H9 (cell line): ENCODE results near the gene LARP1. TPM values are rescaled to one million over a fixed set of nuclear protein-coding genes. Genes with fewer than 3 reads are reported as not detected.
"Not testable (repeated sequence)": the region's sequence is repeated elsewhere in the genome, so short reads cannot be mapped to it uniquely, and the experiment has no call there.

Experiments
- DNase-seq: peaks from one replicate; pipeline ENCODE4 v3.0.0-alpha.2; 2017
- H2AFZ ChIP-seq: one replicate; pipeline ENCODE4 v1.6.1; 2013; ENCODE audit warnings: mild to moderate bottlenecking, low read length, control low read depth, moderate library complexity
- H2AK5ac ChIP-seq: 2 replicates; pipeline ENCODE4 v1.6.1; 2013; ENCODE audit warnings: low read length, control low read depth, mixed read lengths; ENCODE audit not compliant: insufficient read length
- H2BK120ac ChIP-seq: one replicate; pipeline ENCODE4 v1.6.1; 2013; ENCODE audit warnings: low read depth, mild to moderate bottlenecking, low read length, control low read depth, inconsistent platforms; ENCODE audit not compliant: poor library complexity, severe bottlenecking
- H2BK12ac ChIP-seq: 2 replicates; pipeline ENCODE4 v1.6.1; 2013; ENCODE audit warnings: low read length, control low read depth, mixed read lengths, low read depth; ENCODE audit not compliant: insufficient read length
- H2BK15ac ChIP-seq: 2 replicates; pipeline ENCODE4 v1.6.1; 2013; ENCODE audit warnings: low read depth, low read length, control low read depth
- H2BK20ac ChIP-seq: one replicate; pipeline ENCODE4 v1.6.1; 2013; ENCODE audit warnings: low read depth, mild to moderate bottlenecking, low read length, control low read depth, inconsistent platforms; ENCODE audit not compliant: poor library complexity, severe bottlenecking
- H2BK5ac ChIP-seq: 2 replicates; pipeline ENCODE4 v1.6.1; 2013; ENCODE audit warnings: low read length, control low read depth, mixed read lengths; ENCODE audit not compliant: insufficient read length
- H3K14ac ChIP-seq: 2 replicates; pipeline ENCODE4 v1.6.1; 2013; ENCODE audit warnings: low read length, control low read depth; ENCODE audit not compliant: insufficient read depth
- H3K18ac ChIP-seq: 2 replicates; pipeline ENCODE4 v1.6.1; 2013; ENCODE audit warnings: low read depth, mild to moderate bottlenecking, mixed read lengths, low read length, control low read depth; ENCODE audit not compliant: insufficient read length
- H3K23ac ChIP-seq: 2 replicates; pipeline ENCODE4 v1.6.1; 2013; ENCODE audit warnings: low read length, control low read depth, mixed read lengths, low read depth; ENCODE audit not compliant: insufficient read length
- H3K23me2 ChIP-seq: 2 replicates; pipeline ENCODE4 v1.6.1; 2013; ENCODE audit warnings: low read depth, mild to moderate bottlenecking, mixed read lengths, low read length, control low read depth; ENCODE audit not compliant: insufficient read length, poor library complexity, severe bottlenecking
- H3K27ac ChIP-seq: 2 replicates; pipeline ENCODE4 v1.5.1; 2013; ENCODE audit warnings: low read length, control low read depth, mixed read lengths, low read depth; ENCODE audit not compliant: insufficient read length
- H3K27me3 ChIP-seq: 2 replicates; pipeline ENCODE4 v1.6.1; 2013; ENCODE audit warnings: low read length, control low read depth, inconsistent platforms; ENCODE audit not compliant: insufficient read depth
- H3K4ac ChIP-seq: 2 replicates; pipeline ENCODE4 v1.6.1; 2013; ENCODE audit warnings: low read depth, mild to moderate bottlenecking, control low read depth, inconsistent platforms, low read length, moderate library complexity
- H3K4me1 ChIP-seq: 2 replicates; pipeline ENCODE4 v1.6.1; 2013; ENCODE audit warnings: low read length, control low read depth, inconsistent platforms; ENCODE audit not compliant: insufficient read depth
- H3K4me2 ChIP-seq: 2 replicates; pipeline ENCODE4 v1.6.1; 2013; ENCODE audit warnings: low read length, control low read depth, mixed read lengths; ENCODE audit not compliant: insufficient read length, insufficient read depth
- H3K56ac ChIP-seq: 2 replicates; pipeline ENCODE4 v1.6.1; 2013; ENCODE audit warnings: low read depth, mild to moderate bottlenecking, mixed read lengths, low read length, control low read depth; ENCODE audit not compliant: insufficient read length
- H3K79me1 ChIP-seq: 2 replicates; pipeline ENCODE4 v1.6.1; 2013; ENCODE audit warnings: low read depth, mild to moderate bottlenecking, moderate library complexity, low read length, control low read depth, inconsistent platforms; ENCODE audit not compliant: insufficient read depth, poor library complexity, severe bottlenecking
- H3K79me2 ChIP-seq: 2 replicates; pipeline ENCODE4 v1.6.1; 2013; ENCODE audit warnings: low read length, control low read depth, inconsistent platforms; ENCODE audit not compliant: insufficient read depth
- H3K9ac ChIP-seq: 2 replicates; pipeline ENCODE4 v1.6.1; 2013; ENCODE audit warnings: low read length, control low read depth, mixed read lengths; ENCODE audit not compliant: insufficient read length; ENCODE audit errors: extremely low read depth
- H3K9me3 ChIP-seq: one replicate; pipeline ENCODE4 v1.6.1; 2013; ENCODE audit warnings: low read depth, low read length, inconsistent platforms; ENCODE audit not compliant: control insufficient read depth
- H3T11ph ChIP-seq: one replicate; pipeline ENCODE4 v1.6.1; 2013; ENCODE audit warnings: mild to moderate bottlenecking, low read length, control low read depth, inconsistent platforms
- H4K20me1 ChIP-seq: one replicate; pipeline ENCODE4 v1.6.1; 2013; ENCODE audit not compliant: control insufficient read depth, insufficient read length, insufficient read depth
- H4K5ac ChIP-seq: 2 replicates; pipeline ENCODE4 v1.6.1; 2013; ENCODE audit warnings: low read depth, mild to moderate bottlenecking, mixed read lengths, low read length, control low read depth; ENCODE audit not compliant: insufficient read length
- H4K8ac ChIP-seq: replicated peaks from 2 replicates; pipeline ENCODE4 v1.6.1; 2013; ENCODE audit warnings: low read length, control low read depth, mixed read lengths, low read depth; ENCODE audit not compliant: insufficient read length
- H4K91ac ChIP-seq: 2 replicates; pipeline ENCODE4 v1.6.1; 2013; ENCODE audit warnings: low read depth, mild to moderate bottlenecking, moderate library complexity, mixed read lengths, low read length, control low read depth; ENCODE audit not compliant: insufficient read length
- H3K27ac Mint-ChIP-seq, 3 experiments: 2 replicates in 2 of 3; 3 replicates in 1 of 3; pipeline ENCODE4 v1.8.0; 2020 to 2021; ENCODE audit warnings: mixed read lengths in 3 of 3, mild to moderate bottlenecking in 1 of 3, moderate library complexity in 1 of 3
- H3K27me3 Mint-ChIP-seq: 2 replicates; pipeline ENCODE4 v1.8.0; 2021; ENCODE audit warnings: low read depth, mild to moderate bottlenecking, moderate library complexity, mixed read lengths
- H3K36me3 Mint-ChIP-seq, 3 experiments: 2 replicates in 2 of 3; 3 replicates in 1 of 3; pipeline ENCODE4 v1.8.0; 2020 to 2021; ENCODE audit warnings: low read depth in 3 of 3, mixed read lengths in 3 of 3; ENCODE audit not compliant: insufficient read depth in 1 of 3
- H3K4me1 Mint-ChIP-seq, 2 experiments: 2 replicates each; pipeline ENCODE4 v1.8.0; 2020; ENCODE audit warnings: mixed read lengths in 2 of 2
- H3K4me3 Mint-ChIP-seq, 2 experiments: 2 replicates in 1 of 2; 3 replicates in 1 of 2; pipeline ENCODE4 v1.8.0; 2020 to 2021; ENCODE audit warnings: mild to moderate bottlenecking in 2 of 2, mixed read lengths in 2 of 2, moderate library complexity in 1 of 2
- H3K9me3 Mint-ChIP-seq, 2 experiments: 2 replicates in 1 of 2; 3 replicates in 1 of 2; pipeline ENCODE4 v1.8.0; 2020; ENCODE audit warnings: mild to moderate bottlenecking in 2 of 2, mixed read lengths in 2 of 2, moderate library complexity in 1 of 2
- CTCF ChIP-seq: fragments of 200-600 bp; sonication (generic); conservative IDR thresholded peaks from 3 replicates; pipeline ENCODE4 v1.8.0; 2021; ENCODE audit warnings: antibody characterized with exemption, mild to moderate bottlenecking
- WGBS: extraction: QIAGEN DNeasy Blood & Tissue Kit; methylation state at CpG from one replicate; pipeline ENCODE4 v1.1.7; 2013; ENCODE audit warnings: missing lambda C conversion rate, low lambda C conversion rate, mixed read lengths; ENCODE audit not compliant: insufficient read length; ENCODE audit errors: extremely low coverage; 5-methylcytosine and 5-hydroxymethylcytosine counted together
- total RNA-seq: library from RNA; stranded (reverse); gene quantifications from 2 replicates; pipeline ENCODE4 v1.2.1, GENCODE V29; 2021

The LARP1 gene
- total RNA-seq, 1 experiment from 2014 or later: 405 TPM

GRCh38 chr5:154749491-154749890 is 5.7 kb upstream of the LARP1 start:
- H3K14ac ChIP-seq: no peak overlapping the region
- H4K5ac ChIP-seq: no peak overlapping the region
- no peaks in the 10 kb centered on the region for H3K79me2 ChIP-seq
- Mint-ChIP-seq H3K27me3 (no peaks in the 10 kb centered on the region; the same call in 1 of the 2 replicates), H3K4me3 (no peak overlapping the region), H3K4me1 (peaks cover 31 to 35% of the 10 kb centered on the region in 2 experiments), H3K27ac (peak overlapping the region in 1 of 3 experiments; percentile 21; a peak in 1 of 7 replicates), H3K9me3 (no peaks in the 10 kb centered on the region), H3K36me3 (peaks cover 0 to 4% (median 0%) of the 10 kb centered on the region in 3 experiments; a peak in 3 of 7 replicates)
- no peak for DNase-seq
- H3K4me2 ChIP-seq: no peak overlapping the region
- H3T11ph ChIP-seq: no peak overlapping the region
- no peak overlapping the region for H4K8ac ChIP-seq
- H4K20me1 ChIP-seq: no peaks in the 10 kb centered on the region
- no peaks in the 10 kb centered on the region for H3K23me2 ChIP-seq
- no peak overlapping the region for H2BK12ac ChIP-seq
- no peak overlapping the region for H2BK120ac ChIP-seq
- H3K56ac ChIP-seq: no peak overlapping the region
- H3K27ac ChIP-seq: no peak overlapping the region
- H3K9me3 ChIP-seq: no peaks in the 10 kb centered on the region
- H3K9ac ChIP-seq: no peak overlapping the region
- no peak overlapping the region for H2BK20ac ChIP-seq
- no peak overlapping the region for H2BK5ac ChIP-seq
- H2AK5ac ChIP-seq: no peak overlapping the region
- no peak overlapping the region for H4K91ac ChIP-seq
- no peak for TF ChIP-seq CTCF
- H3K27me3 ChIP-seq: no peaks in the 10 kb centered on the region
- WGBS: no CpG with 5 or more reads among the region's 1 CpG
- H2AFZ ChIP-seq: no peak overlapping the region
- H3K4ac ChIP-seq: no peak overlapping the region
- no peak overlapping the region for H3K18ac ChIP-seq
- no peaks in the 10 kb centered on the region for H3K79me1 ChIP-seq
- H3K4me1 ChIP-seq: peaks cover 5% of the 10 kb centered on the region
- no peak overlapping the region for H2BK15ac ChIP-seq
- no peak overlapping the region for H3K23ac ChIP-seq

DNA sequence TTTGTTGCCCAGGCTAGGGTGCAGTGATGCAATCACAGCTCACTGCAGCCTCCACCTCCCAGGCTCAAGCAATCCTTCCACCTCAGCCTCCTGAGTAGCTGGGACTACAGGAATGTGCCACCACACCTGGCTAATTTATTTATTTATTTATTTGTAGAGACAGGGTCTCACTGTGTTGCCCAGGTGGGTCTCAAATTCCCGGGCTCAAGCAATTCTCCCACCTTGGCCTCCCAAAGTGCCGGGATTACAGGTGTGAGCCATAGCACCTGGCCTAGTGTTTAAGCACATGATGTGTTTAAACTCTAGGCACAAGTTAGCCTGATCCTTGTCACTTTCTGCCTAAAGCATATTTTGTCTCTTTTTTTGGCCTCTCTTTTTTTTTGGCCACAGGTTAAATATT is 4.5 kb upstream of the LARP1 start:
- not testable (repeated sequence) for H2BK5ac ChIP-seq, H4K91ac ChIP-seq, H2BK120ac ChIP-seq, H3K79me2 ChIP-seq, H3K23me2 ChIP-seq, H2BK12ac ChIP-seq, H3K9ac ChIP-seq, H3K27me3 Mint-ChIP-seq, H3K4me1 ChIP-seq, H3K14ac ChIP-seq, H4K5ac ChIP-seq, H3K9me3 Mint-ChIP-seq, DNase-seq, H3K9me3 ChIP-seq, H2BK15ac ChIP-seq, H2BK20ac ChIP-seq, H2AFZ ChIP-seq, H3K23ac ChIP-seq, H3K27ac Mint-ChIP-seq, H4K20me1 ChIP-seq, H3K79me1 ChIP-seq, H3K4me2 ChIP-seq, H4K8ac ChIP-seq, H3K36me3 Mint-ChIP-seq, H3K4me3 Mint-ChIP-seq, H3K27me3 ChIP-seq, H3K18ac ChIP-seq, H3T11ph ChIP-seq, H3K27ac ChIP-seq, H2AK5ac ChIP-seq, H3K4ac ChIP-seq, H3K56ac ChIP-seq
- no CpG with 5 or more reads among the region's 2 CpGs for WGBS
- H3K4me1 Mint-ChIP-seq: peaks cover 31 to 35% of the 10 kb centered on the region in 2 experiments
